Measurements from ENCODE around the gene OTOG.

Gene OTOG

DNA sequence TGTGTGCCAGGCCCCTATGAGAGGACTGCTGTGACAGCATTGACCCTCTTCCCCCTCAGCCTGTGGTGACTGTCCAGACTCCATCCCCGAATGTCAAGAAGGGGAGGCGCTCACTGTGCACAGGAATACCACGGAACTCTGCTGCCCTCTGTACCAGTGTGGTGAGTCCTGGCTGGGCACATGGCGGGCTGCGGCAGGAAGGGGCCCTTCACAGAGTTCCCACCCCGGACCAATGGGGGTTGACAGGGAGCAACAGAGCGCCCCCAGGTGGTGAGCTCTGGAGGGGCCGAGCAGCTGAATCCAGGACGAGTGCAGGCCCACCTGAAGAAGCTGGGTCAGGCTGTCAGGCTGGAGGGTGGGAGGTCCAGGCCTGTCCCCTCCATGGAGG is 88.5 kb downstream of the OTOG start:
- TF ChIP-seq GABPA (IDR thresholded peaks at IDR 0.05; ENCODE audit: low read depth): no peak
- TF ChIP-seq, protein P1, sequence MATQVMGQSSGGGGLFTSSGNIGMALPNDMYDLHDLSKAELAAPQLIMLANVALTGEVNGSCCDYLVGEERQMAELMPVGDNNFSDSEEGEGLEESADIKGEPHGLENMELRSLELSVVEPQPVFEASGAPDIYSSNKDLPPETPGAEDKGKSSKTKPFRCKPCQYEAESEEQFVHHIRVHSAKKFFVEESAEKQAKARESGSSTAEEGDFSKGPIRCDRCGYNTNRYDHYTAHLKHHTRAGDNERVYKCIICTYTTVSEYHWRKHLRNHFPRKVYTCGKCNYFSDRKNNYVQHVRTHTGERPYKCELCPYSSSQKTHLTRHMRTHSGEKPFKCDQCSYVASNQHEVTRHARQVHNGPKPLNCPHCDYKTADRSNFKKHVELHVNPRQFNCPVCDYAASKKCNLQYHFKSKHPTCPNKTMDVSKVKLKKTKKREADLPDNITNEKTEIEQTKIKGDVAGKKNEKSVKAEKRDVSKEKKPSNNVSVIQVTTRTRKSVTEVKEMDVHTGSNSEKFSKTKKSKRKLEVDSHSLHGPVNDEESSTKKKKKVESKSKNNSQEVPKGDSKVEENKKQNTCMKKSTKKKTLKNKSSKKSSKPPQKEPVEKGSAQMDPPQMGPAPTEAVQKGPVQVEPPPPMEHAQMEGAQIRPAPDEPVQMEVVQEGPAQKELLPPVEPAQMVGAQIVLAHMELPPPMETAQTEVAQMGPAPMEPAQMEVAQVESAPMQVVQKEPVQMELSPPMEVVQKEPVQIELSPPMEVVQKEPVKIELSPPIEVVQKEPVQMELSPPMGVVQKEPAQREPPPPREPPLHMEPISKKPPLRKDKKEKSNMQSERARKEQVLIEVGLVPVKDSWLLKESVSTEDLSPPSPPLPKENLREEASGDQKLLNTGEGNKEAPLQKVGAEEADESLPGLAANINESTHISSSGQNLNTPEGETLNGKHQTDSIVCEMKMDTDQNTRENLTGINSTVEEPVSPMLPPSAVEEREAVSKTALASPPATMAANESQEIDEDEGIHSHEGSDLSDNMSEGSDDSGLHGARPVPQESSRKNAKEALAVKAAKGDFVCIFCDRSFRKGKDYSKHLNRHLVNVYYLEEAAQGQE (IDR thresholded peaks at IDR 0.05; ENCODE audit: insufficient replicate concordance, low read depth): no peak
- no peak overlapping the region for H3K4me3 ChIP-seq (replicated peaks; ENCODE audit: insufficient read depth, low read length)
- H3K27me3 ChIP-seq (ENCODE audit: insufficient read depth, poor library complexity, severe bottlenecking): no peaks in the 10 kb centered on the region
- H3K27ac ChIP-seq (replicated peaks): no peak overlapping the region
- DNase-seq (ENCODE audit: low read depth in 1 of 2, low spot score in 1 of 2): no peak

DNA sequence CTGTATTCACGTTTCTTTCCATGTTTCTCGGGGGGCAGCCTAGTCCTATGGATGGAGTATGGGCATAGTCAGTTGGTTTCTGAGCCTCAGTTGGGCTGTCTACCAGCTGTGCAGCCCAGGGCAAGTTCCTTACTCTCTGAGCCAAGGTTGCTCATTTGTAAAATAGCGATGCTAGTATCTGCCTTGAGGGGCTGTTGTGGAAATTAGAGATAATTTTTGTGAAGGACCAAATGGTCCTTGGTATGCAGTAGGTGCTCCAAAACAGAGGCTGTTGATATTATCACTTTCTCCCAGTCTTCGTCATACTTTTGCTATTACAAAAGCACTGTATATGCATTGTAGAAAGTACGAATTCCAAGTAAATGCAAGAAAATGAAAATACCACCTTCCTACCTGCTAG is 89.7 kb downstream of the OTOG start:
- Histone ChIP-seq H3K4me3 (replicated peaks; ENCODE audit: insufficient read depth, low read length) (no peak overlapping the region), H3K27ac (replicated peaks) (no peak overlapping the region), H3K27me3 (ENCODE audit: insufficient read depth, poor library complexity, severe bottlenecking) (no peaks in the 10 kb centered on the region)
- no peak for TF ChIP-seq POLR2AphosphoS5 (IDR thresholded peaks at IDR 0.05; ENCODE audit: low read depth)
- TF ChIP-seq SPI1 (IDR thresholded peaks at IDR 0.05; ENCODE audit: borderline replicate concordance, low read depth): no peak
- TF ChIP-seq, protein P1 (IDR thresholded peaks at IDR 0.05; ENCODE audit: insufficient replicate concordance, low read depth): no peak
- TF ChIP-seq GABPA (IDR thresholded peaks at IDR 0.05; ENCODE audit: low read depth): no peak
- TF ChIP-seq, protein P2, sequence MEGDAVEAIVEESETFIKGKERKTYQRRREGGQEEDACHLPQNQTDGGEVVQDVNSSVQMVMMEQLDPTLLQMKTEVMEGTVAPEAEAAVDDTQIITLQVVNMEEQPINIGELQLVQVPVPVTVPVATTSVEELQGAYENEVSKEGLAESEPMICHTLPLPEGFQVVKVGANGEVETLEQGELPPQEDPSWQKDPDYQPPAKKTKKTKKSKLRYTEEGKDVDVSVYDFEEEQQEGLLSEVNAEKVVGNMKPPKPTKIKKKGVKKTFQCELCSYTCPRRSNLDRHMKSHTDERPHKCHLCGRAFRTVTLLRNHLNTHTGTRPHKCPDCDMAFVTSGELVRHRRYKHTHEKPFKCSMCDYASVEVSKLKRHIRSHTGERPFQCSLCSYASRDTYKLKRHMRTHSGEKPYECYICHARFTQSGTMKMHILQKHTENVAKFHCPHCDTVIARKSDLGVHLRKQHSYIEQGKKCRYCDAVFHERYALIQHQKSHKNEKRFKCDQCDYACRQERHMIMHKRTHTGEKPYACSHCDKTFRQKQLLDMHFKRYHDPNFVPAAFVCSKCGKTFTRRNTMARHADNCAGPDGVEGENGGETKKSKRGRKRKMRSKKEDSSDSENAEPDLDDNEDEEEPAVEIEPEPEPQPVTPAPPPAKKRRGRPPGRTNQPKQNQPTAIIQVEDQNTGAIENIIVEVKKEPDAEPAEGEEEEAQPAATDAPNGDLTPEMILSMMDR (IDR thresholded peaks at IDR 0.05; ENCODE audit: insufficient read depth, low read length): no peak
- DNase-seq (ENCODE audit: low read depth in 1 of 2, low spot score in 1 of 2): no peak

DNA sequence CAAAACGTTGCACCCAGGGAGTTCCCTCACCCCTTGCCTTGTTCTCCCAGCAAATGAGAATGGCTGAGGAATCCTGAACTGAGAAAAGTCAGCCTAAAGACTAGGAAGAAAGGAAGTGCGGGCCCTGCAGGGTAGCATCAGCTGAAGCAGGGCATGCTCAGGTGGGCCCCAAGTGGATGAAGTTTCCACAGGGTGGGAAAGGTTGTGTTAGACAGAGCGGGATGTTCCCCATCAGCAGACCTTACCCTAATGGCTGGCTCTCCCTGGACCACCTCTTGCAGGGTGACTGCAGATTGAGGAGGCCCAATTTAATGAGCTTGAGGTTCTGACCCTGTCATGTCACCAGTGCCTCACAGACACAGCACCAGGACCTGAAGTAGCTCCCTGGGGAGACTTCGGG is 90.8 kb downstream of the OTOG start:
- Histone ChIP-seq H3K4me3 (replicated peaks; ENCODE audit: insufficient read depth, low read length) (no peak overlapping the region), H3K27ac (replicated peaks) (no peak overlapping the region), H3K27me3 (ENCODE audit: insufficient read depth, poor library complexity, severe bottlenecking) (no peaks in the 10 kb centered on the region)
- DNase-seq (ENCODE audit: low read depth in 1 of 2, low spot score in 1 of 2): no peak
- TF ChIP-seq POLR2AphosphoS5 (IDR thresholded peaks at IDR 0.05; ENCODE audit: low read depth) (no peak), SPI1 (IDR thresholded peaks at IDR 0.05; ENCODE audit: borderline replicate concordance, low read depth) (no peak), GABPA (IDR thresholded peaks at IDR 0.05; ENCODE audit: low read depth) (no peak)
- TF ChIP-seq, protein P2 (IDR thresholded peaks at IDR 0.05; ENCODE audit: insufficient read depth, low read length): no peak
- TF ChIP-seq, protein P1 (IDR thresholded peaks at IDR 0.05; ENCODE audit: insufficient replicate concordance, low read depth): no peak

DNA sequence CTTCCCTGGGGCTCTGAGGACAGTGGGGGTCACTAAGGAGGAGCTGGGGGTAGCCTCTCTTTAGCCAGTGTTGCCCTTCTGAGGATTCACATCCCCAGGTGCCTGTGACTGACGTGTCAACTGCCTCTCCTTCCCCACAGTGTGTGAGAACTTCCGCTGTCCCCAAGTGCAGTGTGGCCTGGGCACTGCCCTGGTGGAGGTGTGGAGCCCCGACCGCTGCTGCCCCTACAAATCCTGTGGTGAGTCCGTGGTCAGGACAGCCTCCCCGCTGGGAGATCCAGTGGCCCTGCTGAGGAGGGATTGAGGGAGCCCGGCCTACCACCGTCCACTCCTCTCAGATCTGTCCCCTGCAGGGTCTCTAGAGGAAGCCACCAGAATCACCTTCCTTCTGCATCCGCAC is 91.3 kb downstream of the OTOG start:
- H3K4me3 ChIP-seq (replicated peaks; ENCODE audit: insufficient read depth, low read length): no peak overlapping the region
- TF ChIP-seq SPI1 (IDR thresholded peaks at IDR 0.05; ENCODE audit: borderline replicate concordance, low read depth) (no peak), POLR2AphosphoS5 (IDR thresholded peaks at IDR 0.05; ENCODE audit: low read depth) (no peak)
- no peaks in the 10 kb centered on the region for H3K27me3 ChIP-seq (ENCODE audit: insufficient read depth, poor library complexity, severe bottlenecking)
- H3K27ac ChIP-seq (replicated peaks): no peak overlapping the region
- DNase-seq (ENCODE audit: low read depth in 1 of 2, low spot score in 1 of 2): no peak

All from HL-60 (cell line).